DMS53 (cell line): ENCODE measurements around the gene SLC37A1.

Source experiments
- DNase-seq: peaks from one replicate; lab custom pipeline; 2025; lab: John Stamatoyannopoulos, UW

Gene SLC37A1

DNA sequence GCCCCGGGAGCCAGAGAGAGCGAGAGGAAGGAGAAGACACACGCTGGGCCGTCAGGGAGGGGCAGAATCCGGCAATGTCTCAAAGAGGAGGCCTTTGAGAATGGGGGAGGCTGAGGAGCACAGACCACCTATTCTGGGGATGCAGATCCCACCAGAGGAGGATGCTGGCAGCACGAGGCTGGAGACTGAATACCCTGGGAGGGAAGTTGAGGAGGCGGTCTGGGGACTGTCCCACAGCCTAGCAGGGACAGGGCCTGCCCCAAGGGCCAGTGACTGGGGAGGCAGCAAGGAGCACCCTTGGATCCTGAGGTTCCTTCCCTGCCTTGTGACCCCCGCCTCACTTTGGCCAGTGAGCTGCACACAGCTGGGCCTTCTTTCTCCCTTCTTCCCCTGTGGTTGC lies 49.2 kb downstream of the SLC37A1 start:
- no peak for DNase-seq

DNA sequence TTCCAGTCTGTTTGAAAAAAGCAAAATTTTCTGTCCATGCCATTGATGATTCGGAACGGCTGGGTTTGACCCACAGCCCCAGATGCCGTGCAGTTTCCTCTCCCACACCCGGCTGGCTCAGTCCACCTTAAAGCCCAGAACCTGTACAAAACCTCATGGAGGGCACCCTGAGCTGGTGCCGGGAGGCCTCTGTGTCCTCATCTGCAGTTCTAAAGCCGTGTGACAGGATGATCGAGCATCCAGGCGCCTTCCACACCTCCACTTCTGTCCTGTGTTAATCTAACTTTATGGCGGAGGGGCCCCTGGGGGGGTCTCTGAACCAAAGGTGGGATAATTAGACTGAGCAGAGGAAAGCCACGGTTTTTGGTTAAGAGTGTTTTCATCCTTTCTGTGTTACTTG lies 49.6 kb downstream of the SLC37A1 start:
- DNase-seq: no peak

DNA sequence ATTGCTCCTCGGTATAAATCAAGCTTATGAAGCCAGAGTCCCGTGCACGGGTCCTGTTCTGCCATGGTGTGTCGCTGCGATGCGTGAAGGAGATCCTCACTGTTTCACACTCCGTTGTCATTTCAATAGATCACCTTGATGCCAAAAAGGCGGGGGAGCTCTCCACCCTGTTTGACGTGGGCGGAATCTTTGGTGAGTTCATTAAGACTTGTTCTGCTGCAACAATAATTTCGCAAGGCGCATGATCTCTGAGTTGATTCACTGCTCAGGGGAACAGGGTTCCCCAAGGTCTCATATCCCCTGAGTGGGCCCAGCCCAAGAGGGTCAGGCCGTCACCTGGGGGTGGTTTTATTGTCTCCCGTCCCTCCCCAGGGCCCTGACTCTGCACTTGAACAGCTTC lies 50.0 kb downstream of the SLC37A1 start:
- no peak for DNase-seq

DNA sequence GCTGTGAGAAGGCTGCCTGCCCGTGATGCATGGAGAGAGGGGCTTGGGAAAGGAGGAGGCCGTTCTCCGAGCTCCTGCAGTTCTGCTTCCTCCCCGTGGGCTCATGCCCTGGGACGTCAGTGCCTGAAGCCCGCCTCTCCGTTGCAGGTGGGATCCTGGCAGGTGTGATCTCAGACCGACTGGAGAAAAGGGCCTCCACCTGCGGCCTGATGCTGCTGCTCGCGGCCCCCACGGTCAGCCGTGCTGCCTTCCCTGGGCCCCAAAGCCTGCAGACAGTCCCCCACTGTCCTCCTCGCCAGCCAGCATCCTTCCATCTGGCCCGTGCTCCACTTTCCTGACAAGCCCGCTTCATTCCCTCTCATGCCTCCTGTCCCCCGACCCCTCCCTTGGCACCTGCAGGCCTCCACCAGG lies 50.9 kb downstream of the SLC37A1 start:
- no peak for DNase-seq

DNA sequence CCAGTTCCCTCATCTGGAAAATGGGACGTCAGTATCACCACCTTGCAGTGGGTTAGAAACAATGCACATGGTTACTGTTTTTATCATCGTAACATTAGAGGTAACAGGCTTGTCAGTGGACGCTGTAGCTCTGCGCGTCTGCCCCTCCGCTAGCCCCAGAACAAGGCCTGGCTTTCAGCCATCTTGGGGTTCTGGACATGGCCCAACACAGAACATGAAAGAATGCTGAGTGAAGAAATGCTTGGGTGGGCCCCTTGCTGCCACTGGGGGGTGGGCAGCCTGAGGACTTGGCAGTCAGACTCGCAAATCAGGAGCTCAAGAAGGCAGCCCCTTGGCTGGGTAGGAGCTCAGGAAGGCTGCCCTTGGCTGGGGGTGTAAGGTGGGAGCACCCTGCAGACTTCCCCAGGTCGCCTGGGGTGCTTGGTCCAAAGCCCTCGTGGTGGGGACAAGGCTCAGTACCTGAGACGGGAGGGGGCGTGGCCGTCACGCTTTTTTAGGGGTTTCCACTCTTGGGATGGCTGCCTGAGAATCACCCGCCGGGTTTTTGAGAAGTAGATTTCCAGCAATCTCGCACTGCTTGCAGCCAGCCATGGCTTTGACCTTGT lies 51.7 kb downstream of the SLC37A1 start:
- no peak for DNase-seq

DNA sequence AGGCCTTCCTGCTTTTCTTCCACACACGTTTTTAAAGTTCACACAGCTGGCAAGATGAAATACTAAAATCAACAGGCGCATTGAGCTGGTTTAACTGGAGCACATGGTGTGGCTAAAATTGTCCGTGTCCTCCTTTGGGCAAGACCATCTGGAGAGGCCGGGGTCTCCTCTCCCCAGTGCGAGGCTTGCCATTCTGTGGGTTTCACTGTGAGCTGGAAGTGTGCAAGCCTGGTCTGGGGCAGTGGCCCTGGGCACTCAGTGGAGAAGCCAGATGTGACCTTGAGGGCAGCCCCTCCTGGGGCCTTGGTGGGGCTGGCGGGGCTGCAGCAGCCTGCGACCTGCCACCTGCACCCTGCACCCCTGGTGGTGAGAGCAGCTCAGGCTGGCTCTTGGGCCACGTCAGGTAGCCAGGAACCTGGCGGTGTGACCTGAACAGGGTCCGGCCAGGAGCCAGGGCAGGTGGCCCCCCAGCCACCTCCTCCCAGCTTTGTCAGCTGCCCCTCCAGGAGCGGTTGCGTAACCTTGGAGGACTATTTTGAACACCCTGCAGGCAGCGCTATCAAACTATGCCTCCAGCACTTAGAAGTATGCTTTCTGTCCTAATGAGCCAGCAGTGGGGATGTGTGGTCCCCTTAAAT lies 52.4 kb downstream of the SLC37A1 start:
- no peak for DNase-seq

DNA sequence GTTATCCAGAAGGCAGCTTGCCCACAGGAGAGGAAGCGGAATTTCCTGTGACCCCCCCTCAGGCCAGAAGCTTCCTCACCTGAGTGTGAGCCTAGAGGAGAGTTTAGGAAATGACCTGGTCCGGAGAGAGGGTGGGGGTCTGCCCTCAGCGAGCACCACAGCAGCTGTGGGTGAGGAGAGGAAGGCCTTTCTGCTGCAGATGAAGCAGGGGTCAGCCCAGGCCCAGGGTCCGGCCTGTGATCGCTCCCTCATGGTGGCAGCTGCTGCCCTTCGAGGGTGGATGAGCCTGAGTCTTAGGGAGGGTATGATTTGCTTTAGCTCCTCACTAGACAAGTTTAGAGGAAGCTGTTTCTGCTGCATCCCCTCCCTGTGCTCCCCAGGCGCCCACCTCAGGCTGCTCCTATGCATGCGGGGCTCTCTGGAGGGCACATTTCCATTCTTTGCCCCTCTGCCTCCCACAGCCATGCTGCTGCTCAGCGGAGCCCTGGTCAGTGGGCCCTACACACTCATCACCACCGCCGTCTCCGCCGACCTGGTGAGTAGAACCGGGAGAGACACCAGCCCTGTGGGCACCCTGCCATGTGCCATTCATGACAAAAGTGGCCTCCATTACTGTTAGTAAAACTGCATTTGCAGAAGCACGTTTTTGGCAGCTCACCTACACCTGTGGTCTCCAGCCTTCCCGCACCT lies 53.0 kb downstream of the SLC37A1 start:
- DNase-seq: no peak

DNA sequence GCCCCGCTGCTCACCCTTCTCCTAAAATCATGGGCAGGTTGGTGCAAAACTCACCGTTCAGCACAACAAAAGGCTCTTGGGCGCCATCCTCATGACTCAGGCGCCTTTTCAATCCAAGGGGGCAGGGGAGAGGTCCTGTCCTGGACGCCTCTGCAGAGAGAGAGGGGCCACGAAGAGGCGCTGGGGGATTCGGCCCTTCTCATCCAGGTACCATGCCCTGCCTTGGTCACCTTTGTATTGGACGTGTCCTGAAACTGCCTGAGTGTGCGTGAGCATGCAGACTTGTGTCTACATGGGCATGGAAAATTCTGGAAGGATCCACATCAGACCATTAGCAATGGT lies 53.5 kb downstream of the SLC37A1 start:
- no peak for DNase-seq

DNA sequence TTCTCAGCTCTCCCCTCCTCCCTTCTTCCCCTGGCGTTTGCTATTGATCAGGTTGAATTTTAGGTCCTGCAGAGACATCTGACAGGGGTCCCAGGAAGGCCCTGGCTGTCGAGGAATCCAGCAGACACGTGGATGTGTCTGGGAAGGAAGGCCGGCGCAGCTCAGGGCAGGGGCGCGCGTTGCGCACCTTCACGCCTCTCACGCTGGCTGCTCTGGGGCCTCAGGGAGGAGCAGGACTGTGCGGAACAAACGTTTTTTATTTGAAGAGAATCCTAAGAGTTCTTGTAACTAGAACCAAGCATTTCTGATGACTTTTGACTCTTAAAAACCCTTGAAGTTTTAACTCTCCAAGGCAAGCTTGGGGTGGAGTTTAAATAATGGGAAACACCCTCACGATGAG lies 54.2 kb downstream of the SLC37A1 start:
- no peak for DNase-seq

DNA sequence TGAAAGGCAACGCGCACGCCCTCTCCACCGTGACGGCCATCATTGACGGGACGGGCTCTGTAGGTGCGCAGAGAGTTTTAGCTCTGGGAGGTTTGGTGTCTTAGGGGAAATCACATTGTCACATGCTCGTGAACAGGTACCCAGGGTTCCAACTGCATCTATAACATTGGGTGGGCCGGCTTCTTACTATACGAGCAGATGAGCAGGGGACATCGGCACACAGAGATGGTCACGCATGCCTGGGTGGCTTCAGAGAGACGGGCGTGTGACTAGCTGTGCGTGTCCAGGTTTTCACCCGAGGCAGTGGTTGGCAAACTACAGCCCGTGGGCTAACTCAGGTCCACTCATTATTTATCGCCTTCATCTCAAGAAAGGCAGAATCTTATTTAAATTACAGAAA lies 54.7 kb downstream of the SLC37A1 start:
- DNase-seq: no peak

DNA sequence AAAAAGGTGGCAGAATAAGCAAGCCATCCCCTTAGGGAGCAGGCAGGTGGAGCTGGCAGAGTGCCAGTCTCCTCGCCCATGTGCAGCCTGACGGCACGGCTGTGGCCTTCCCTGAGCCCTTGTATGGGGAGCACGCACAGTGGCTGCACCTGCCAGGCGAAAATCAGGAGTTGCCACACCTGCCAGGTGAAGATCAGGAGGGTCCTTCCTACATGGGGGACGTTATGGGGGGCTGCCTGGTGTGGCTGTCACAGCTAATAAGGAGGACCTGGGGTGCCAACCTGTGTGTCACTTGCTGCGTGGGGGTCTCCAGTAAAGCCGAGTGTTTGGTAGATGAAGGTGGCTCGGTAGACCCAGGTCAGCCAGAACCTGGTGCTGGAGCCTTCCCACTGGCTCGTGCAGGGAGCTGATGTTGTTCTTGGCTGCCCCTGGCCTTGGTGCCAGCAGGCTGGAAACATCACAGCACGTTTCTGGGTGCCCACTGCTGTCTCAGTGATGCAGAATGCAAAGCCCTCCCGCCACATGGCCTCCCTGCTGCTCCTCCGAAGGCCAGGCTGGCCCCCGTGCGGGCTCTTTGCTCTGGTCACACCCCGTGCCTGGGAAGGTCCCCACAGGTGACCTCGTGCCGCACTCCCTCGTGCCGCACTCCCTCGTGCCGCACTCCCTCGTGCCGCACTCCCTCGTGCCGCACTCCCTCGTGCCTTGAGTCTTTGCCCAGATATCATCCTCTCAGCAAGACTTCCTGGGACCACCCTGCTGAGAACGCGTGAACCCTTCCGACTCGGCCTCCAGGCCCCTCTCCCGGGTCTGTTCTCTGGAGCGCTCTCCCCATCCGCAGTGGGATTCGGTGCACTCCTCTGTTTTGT lies 55.4 kb downstream of the SLC37A1 start:
- no peak for DNase-seq

DNA sequence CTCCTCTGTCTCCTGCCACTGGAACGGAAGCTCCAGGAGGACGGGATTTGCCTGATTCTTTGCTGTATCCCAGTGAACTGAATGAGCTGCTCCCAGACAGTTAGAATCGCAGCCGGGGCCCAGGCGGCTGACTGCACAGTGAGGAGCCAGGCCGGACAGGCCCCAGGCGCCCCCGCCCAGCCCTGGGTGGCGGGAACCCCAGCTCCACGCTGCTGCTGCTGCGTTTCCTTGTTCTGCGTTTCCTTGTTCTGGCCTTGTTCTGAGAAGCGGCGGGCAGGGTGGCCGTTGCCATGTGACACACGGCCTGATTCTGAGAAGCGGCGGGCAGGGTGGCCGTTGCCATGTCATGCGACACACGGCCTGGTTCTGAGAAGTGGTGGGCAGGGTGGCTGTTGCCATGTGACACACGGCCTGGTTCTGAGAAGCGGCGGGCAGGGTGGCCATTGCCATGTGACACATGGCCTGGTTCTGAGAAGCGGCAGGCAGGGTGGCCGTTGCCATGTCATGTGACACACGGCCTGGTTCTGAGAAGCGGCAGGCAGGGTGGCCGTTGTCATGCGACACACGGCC lies 56.2 kb downstream of the SLC37A1 start:
- DNase-seq: no peak

DNA sequence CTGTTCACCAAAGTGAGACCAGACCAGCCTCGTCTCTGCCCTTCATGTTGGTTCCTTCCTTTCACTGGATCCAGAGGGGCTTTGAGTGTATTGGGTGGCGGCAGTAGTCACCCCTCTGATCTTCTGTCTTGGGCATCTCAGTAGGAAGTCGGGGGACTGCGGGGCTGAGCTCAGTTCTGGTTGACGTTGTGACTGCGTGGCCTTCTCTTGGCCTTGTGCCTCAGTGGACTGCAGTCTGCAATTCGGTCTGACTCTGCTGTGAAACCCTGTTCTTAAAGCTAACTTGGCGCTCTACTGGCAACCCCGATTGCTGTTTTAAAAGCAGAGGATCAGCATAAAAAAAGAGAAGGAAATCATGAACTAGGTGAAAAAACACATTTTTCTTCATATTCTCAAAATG lies 56.7 kb downstream of the SLC37A1 start:
- DNase-seq: no peak

DNA sequence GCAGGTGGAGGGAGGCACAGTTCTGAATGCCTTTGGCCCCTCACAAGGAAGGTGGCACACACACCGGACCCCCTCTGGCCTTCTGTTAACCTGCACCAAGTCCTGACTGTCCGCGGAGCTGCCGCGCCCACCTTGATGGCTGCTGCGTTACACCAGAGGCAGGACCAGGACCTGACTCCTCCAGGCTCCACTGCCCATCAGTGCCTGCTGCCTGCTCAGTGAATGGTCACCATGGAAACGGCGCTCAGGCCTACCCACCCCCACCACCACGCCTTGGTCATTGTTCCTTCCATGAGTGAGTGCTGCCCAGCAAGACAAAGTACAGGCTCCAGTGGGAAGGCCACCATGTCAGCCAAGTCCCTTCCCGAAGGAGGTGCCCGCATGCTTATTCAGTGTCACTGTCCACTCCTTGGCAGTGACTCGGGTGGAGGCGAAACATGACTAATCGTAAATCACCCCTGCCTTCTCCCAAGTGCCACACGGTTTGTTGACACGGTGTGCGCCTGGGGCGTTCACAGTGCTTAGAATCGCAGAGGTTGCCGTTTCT lies 57.3 kb downstream of the SLC37A1 start:
- DNase-seq: no peak

DNA sequence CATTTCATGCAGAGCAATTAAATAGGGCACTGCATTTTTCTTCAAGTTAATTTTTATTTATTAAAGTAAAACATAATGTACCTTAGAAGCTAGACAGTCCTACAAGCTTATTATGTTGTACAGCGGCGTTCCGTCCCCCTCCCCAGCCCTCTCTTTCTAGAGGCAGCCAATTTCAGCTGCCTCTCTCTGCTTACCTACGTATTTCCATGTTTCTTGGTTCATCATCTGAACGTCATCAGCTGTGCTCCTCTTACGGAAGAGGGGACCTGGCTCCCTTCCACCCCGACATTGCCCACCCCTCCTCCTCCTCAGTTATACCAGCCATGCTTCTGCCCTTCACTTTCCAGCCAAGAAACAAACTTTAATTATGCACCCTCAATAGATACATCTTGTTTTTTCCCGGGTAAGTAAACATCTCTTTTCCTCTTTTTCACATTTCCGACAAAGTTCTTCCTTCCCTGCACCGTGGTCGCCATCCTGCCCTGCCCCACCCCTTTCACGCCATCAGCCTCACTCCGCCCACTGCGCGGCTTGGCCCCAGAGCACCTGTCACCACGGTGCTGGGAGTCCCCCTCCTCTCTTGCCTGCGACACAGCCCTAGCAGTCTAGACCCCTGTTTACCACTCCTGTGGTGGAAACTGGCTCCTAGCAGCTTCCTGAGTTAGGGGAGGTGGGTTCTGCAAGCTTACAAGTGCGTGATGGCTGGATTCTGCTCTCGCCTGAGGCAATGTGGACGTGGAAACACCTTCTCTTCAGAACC lies 57.9 kb downstream of the SLC37A1 start:
- DNase-seq: no peak

DNA sequence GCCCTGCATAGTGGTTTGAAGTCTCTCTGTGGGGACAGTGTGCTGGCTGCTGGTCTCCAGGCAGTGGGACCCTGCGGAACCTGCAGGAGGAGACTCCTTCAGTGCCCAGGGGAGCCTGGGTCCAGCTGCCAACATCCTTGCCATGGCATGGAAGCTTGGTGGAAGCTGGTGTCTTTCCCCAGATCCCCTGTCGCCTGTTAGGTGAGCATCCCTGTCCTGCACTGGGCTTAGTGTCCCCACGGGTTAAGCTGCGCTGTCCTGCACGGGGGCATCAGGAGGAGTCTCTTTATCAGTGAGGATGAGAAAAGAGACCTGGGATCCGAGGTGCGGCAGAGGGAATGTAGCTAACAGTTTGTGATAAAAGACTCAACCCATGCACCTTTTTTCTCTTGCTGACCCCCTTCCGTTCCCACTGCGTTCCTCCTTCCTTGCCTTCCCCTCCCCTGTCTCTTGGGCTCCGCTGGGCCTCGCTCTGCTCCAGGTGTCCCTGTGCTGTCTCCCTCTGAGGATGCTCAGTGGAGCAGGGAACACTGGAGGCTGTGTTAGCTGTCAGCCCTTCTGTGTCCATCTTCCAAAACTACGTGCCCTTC lies 59.3 kb downstream of the SLC37A1 start:
- no peak for DNase-seq

DNA sequence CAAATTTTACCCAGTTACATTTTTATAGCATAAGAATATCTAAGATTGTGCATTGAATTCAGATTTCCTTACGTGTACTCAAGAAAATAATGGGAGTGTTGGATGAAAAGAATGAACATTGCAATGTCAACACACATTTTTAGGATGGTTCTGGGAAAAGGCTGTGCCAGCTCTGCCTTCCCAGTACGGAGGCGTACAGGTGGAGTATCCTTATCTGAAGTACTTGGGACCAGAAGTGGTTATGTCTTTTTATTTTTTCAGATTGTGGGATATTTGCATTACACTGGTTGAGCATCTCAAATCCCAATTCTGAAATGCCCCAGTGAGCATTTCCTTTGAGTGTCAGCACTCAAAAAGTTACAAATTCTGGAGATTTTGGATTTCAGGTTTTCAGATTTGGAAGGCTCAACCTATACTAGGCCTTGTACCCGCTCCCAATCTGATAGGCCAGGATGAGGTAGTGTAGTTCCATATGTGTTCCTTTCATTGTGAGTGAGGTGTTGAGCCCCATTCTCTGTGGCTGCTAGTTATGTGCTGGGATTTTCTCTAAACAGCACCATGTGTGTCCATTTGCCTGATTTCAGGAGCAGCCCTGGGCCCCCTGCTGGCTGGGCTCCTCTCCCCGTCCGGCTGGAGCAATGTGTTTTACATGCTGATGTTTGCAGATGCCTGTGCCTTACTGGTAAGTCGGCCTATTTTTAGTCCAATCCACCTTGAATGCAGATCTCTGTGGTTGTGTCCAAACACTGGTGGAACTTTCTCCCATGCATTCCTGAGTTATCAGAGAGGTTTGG lies 60.8 kb downstream of the SLC37A1 start:
- peak; percentile 8 for DNase-seq

DNA sequence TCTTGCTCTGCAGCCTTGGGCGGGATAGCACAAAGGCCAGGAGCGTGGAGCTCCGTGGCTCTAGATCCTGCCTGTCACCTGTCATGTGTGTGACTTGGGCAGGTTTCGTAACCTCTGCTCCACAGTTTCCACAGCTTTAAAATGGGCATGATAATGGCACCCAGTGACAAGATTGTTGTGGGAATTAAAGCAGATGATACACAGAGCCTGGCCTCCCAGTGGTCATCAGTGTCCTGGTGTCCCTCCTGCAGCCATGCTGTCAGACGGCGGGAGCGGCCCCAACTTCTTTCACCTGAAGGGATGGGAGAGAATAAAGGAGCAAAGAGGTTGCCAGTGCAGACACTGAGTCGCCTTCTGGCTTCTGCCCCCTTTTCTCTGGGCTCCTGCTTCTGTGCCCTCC lies 61.5 kb downstream of the SLC37A1 start:
- DNase-seq: no peak

DNA sequence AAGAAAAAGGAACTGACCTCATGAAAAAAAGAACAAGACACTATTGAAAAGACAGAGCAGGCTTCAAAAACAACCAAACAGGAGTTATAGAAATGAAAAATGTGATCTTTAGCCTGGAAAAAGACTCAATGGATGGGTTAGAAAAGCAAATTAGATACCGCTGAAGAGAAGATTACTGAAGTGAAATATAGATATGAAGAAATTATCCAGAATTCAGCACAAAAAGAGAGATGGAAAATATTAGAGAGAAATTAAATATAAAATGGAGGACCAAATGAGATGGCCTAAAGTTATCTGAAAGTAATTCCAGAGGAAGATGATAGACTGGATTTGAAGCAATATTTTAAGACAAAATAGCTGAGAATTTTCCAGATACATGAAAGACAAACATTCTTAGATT lies 63.0 kb downstream of the SLC37A1 start:
- no peak for DNase-seq

DNA sequence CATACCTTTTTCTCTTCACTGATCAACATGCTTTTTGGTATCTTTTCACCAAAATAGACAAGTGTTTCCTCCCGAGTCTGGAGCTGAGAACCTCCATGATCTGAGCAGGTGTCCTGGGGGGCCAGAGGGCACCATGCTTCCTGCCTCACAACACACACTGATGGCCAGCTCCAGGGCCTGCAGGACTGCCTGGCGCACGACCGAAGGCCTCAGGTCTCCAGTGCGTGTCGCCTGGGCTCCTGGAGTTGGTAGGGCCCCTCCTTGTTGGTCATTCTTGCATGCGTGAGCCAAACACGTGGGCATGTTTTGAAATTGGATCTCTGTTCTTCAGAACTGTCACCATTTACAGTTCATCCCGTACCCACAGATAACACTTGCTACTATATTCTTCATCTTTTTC lies 64.4 kb downstream of the SLC37A1 start:
- no peak for DNase-seq
